H1 (cell line): ENCODE data around the gene BRPF1. TPM values are rescaled to one million over a fixed set of nuclear protein-coding genes. Genes with fewer than 3 reads are reported as not detected.

Experiments used
- ATF2 ChIP-seq: IDR thresholded peaks from 2 replicates; pipeline ENCODE4 v1.6.1; 2012; ENCODE audit warnings: low read length, inconsistent platforms
- CHD7 ChIP-seq: fragments of 300-600 bp; sonication (generic); IDR thresholded peaks from 2 replicates; pipeline ENCODE4 v1.7.1; 2012; ENCODE audit warnings: low read length, moderate library complexity, mild to moderate bottlenecking, inconsistent platforms; ENCODE audit not compliant: insufficient replicate concordance
- EGR1 ChIP-seq: IDR thresholded peaks from 2 replicates; pipeline ENCODE4 v1.6.1; 2011; ENCODE audit warnings: low read depth, low read length, borderline replicate concordance
- JUN ChIP-seq: IDR thresholded peaks from 2 replicates; pipeline ENCODE4 v1.6.1; 2011; ENCODE audit warnings: low read depth, mild to moderate bottlenecking, improper control_type of control experiment, low read length
- MAX ChIP-seq: IDR thresholded peaks from 2 replicates; pipeline ENCODE4 v1.6.1; 2012; ENCODE audit warnings: inconsistent platforms
- PHF8 ChIP-seq: fragments of 200-600 bp; sonication (generic); conservative IDR thresholded peaks from 2 replicates; pipeline ENCODE4 v1.7.1; 2012; ENCODE audit warnings: low read depth, mild to moderate bottlenecking, inconsistent platforms, low read length, moderate library complexity
- POLR2AphosphoS5 ChIP-seq: IDR thresholded peaks from 2 replicates; pipeline ENCODE4 v1.6.1; 2011; ENCODE audit warnings: low read depth, low read length
- SAP30 ChIP-seq: fragments of 300-600 bp; sonication (generic); IDR thresholded peaks from 2 replicates; pipeline ENCODE4 v1.7.1; 2012; ENCODE audit warnings: low read length, moderate library complexity, mild to moderate bottlenecking, inconsistent platforms; ENCODE audit not compliant: insufficient read depth, insufficient replicate concordance
- SIX5 ChIP-seq: IDR thresholded peaks from 2 replicates; pipeline ENCODE4 v1.6.1; 2011; ENCODE audit warnings: mild to moderate bottlenecking, low read depth, low read length
- SP2 ChIP-seq: IDR thresholded peaks from 2 replicates; pipeline ENCODE4 v1.6.1; 2012; ENCODE audit warnings: mild to moderate bottlenecking, low read length, inconsistent platforms
- polyA plus RNA-seq, 7 experiments: library from polyadenylated mRNA; depleted of rRNA in 3 of 7; stranded (reverse) in 5 of 7; unstranded in 2 of 7; fragments of >200 nt in 5 of 7; fragments of 200-250 nt in 2 of 7; gene quantifications; 1 replicate in 5 of 7; 2 replicates in 1 of 7; 4 replicates in 1 of 7; pipeline versions ENCODE4 v1.2.1 to v1.2.3, GENCODE V29; 2011 to 2013; ENCODE audit warnings: missing spikeins in 2 of 7, mixed read lengths in 2 of 7
- total RNA-seq: library from RNA; stranded (reverse); fragmentation: NEBNext Ultra II Directional; extraction: Animal tissue kit (Norgen Biotek cat#: 25700); gene quantifications from 2 replicates; pipeline ENCODE4 v1.2.1, GENCODE V29; 2021

Gene BRPF1
- total and polyA plus RNA-seq, 2 of the 8 experiments (the other 6 are each of a cell fraction or from before 2014, with no cell fraction given), result 11.3 to 21.7 TPM

DNA sequence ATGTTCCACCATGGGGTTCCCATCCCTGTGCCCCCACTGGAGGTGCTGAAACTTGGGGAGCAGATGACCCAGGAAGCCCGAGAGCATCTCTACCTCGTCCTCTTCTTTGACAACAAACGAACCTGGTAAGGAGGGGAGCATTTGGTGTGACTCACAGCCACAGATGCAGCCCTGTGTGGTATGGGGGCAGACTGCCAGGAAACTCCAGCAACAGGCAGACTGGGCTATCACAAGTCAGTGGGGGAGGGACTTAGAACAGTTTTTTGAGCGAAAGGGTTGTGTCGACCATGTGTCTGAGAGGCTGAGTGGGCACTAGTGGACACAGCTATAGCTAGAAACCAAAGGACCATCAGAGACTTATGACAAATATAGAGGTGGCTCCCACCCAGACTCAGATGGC is 14.8 kb downstream of the BRPF1 start (continued):
- TF ChIP-seq CHD7 (no peak), SAP30 (no peak), ATF2 (no peak), EGR1 (no peak), SP2 (no peak), SIX5 (no peak), JUN (no peak), PHF8 (no peak), MAX (no peak), POLR2AphosphoS5 (no peak)
